ENCODE measurements around the gene DZIP1.

DZIP1 gene

DNA sequence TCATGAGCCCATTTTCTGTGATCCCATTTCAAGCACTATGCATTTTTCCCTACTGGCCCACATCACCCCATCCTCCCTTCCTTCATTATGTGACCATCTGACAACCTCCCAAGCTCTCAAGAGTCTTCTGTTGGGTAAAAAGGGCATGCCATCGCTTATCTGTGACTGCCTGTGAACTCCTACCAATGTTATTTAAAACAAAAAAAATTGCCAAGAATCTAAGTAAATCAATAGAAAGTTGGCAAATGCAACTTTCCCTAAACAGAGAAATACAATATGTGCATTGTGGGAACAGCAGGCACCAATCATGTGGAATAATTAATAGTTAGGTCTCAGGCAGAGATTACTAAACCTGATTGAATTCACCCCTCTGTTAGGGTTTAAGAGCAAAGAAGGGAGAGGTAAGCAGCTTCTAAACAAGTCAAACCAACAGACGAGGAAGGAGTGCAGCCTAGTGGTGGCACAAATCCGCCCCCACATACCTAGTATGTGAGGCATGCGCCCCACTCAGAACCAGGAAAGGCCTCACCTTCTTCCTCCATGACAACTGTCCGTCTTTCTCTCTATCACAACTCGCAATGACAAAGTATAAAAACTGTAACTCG lies 29.8 kb downstream of the DZIP1 start:
- DNase-seq (ENCODE audit: insufficient read length, low spot score) (no peak), FAIRE-seq (no peak)
- TF ChIP-seq, protein P1, sequence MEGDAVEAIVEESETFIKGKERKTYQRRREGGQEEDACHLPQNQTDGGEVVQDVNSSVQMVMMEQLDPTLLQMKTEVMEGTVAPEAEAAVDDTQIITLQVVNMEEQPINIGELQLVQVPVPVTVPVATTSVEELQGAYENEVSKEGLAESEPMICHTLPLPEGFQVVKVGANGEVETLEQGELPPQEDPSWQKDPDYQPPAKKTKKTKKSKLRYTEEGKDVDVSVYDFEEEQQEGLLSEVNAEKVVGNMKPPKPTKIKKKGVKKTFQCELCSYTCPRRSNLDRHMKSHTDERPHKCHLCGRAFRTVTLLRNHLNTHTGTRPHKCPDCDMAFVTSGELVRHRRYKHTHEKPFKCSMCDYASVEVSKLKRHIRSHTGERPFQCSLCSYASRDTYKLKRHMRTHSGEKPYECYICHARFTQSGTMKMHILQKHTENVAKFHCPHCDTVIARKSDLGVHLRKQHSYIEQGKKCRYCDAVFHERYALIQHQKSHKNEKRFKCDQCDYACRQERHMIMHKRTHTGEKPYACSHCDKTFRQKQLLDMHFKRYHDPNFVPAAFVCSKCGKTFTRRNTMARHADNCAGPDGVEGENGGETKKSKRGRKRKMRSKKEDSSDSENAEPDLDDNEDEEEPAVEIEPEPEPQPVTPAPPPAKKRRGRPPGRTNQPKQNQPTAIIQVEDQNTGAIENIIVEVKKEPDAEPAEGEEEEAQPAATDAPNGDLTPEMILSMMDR (IDR thresholded peaks at IDR 0.05; ENCODE audit: insufficient read depth, missing control alignments): no peak

DNA sequence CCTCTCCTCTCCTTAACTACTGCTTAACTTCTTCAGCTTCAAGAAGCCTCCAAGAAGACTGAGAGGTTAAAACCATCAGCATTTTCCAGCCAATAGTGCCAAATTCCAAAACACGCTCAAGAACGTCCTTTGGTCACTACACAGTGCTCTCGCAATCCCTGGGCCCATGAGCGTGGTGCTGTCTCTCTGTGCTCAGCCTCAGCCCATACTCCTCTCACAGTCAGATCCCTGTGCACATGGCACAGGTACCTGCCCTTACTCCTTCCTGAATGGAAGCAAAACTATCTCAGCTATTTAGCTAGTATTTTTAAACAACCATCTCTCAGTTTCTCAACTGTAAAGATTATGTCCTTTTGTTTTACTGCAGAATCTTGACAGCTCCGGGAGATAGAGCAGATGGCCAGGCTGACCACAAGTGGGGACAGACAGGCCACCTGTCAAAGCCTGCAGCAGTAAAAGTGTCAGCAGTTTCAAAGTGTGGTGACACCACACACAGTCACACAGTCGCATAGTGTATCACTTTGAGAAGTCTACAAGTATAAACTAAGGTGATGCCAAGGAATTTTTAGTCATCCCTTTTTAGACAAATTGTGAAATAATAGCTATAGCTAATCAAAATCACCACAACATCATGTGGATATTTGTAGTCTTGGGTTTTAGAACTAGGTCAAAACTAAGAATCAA lies 35.7 kb downstream of the DZIP1 start:
- DNase-seq (ENCODE audit: insufficient read length, low spot score): no peak
- TF ChIP-seq, protein P1 (IDR thresholded peaks at IDR 0.05; ENCODE audit: insufficient read depth, missing control alignments): no peak

GRCh38 chr13:95607366-95607765 lies 37.1 kb downstream of the DZIP1 start:
- DNase-seq (ENCODE audit: insufficient read length, low spot score) (no peak), FAIRE-seq (no peak)
- TF ChIP-seq, protein P1 (IDR thresholded peaks at IDR 0.05; ENCODE audit: insufficient read depth, missing control alignments): no peak

More for the DNA sequence above, 35.7 kb downstream of the DZIP1 start:
- FAIRE-seq: no peak

- DNase-seq (ENCODE audit: insufficient read length, low spot score): no peak
- FAIRE-seq: no peak
- TF ChIP-seq, protein P1 (IDR thresholded peaks at IDR 0.05; ENCODE audit: insufficient read depth, missing control alignments): no peak
Measured at GRCh38 chr13:95605448-95606125, 38.9 kb downstream of the DZIP1 start.

- TF ChIP-seq, protein P1 (IDR thresholded peaks at IDR 0.05; ENCODE audit: insufficient read depth, missing control alignments): no peak
- DNase-seq (ENCODE audit: insufficient read length, low spot score): no peak
- no peak for FAIRE-seq
Measured at GRCh38 chr13:95604556-95604915, 40.0 kb downstream of the DZIP1 start.

GRCh38 chr13:95603887-95604555 lies 40.5 kb downstream of the DZIP1 start:
- FAIRE-seq: no peak
- TF ChIP-seq, protein P1 (IDR thresholded peaks at IDR 0.05; ENCODE audit: insufficient read depth, missing control alignments): no peak
- DNase-seq (ENCODE audit: insufficient read length, low spot score): no peak
